ENCODE data around the gene LRRC39. TPM values are rescaled to one million over a fixed set of nuclear protein-coding genes. Genes with fewer than 3 reads are reported as not detected.
"Not testable (repeated sequence)": the region's sequence is repeated elsewhere in the genome, so short reads cannot be mapped to it uniquely, and the experiment has no call there.

Gene LRRC39
- polyA plus RNA-seq, 1 experiment, result 0.32 TPM

- no peak for TF ChIP-seq CTCF (IDR thresholded peaks at IDR 0.05; ENCODE audit: low read depth, low read length)
- ChIA-PET CTCF (no interaction called here), POLR2A (no interaction called here)
- Histone ChIP-seq H3K27ac (ENCODE audit: low read depth, low read length) (no peak overlapping the region), H3K27me3 (ENCODE audit: control insufficient read depth, insufficient read depth, low read length) (no peaks in the 10 kb centered on the region), H3K4me3 (ENCODE audit: low read depth, low read length) (no peak overlapping the region), H3K9me3 (ENCODE audit: control insufficient read depth, insufficient read depth, low read length) (no peaks in the 10 kb centered on the region)
- DNase-seq (ENCODE audit: low read depth, low spot score), result no peak
Measured at GRCh38 chr1:100215101-100215500, 37.0 kb upstream of the LRRC39 start.

DNA sequence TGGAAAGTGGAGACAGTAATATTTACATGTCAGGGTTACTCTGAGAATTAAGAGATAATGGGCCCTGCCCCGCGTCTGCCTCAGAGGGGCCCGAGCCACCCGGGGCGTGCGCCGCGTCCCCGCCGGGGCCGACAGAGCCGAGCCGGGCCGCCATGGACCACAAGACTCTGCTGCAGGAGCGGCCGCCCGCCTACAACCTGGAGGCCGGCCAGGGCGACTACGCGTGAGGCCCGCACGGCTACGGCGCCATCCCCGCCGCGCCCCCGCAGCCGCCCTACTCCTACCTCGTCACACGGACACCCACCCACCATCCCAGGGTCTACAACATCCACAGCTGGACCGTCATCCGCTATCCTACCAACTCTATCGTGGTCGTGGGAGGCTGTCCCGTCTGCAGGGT is 35.1 kb upstream of the LRRC39 start:
- H3K27ac ChIP-seq (ENCODE audit: low read depth, low read length), result no peak overlapping the region
- DNase-seq (ENCODE audit: low read depth, low spot score), result no peak
- H3K9me3 ChIP-seq (ENCODE audit: control insufficient read depth, insufficient read depth, low read length), result no peaks in the 10 kb centered on the region
- H3K4me3 ChIP-seq (ENCODE audit: low read depth, low read length), result no peak overlapping the region
- ChIA-PET POLR2A (no interaction called here), CTCF (no interaction called here)
- H3K27me3 ChIP-seq (ENCODE audit: control insufficient read depth, insufficient read depth, low read length), result no peaks in the 10 kb centered on the region
- no peak for TF ChIP-seq CTCF (IDR thresholded peaks at IDR 0.05; ENCODE audit: low read depth, low read length)

DNA sequence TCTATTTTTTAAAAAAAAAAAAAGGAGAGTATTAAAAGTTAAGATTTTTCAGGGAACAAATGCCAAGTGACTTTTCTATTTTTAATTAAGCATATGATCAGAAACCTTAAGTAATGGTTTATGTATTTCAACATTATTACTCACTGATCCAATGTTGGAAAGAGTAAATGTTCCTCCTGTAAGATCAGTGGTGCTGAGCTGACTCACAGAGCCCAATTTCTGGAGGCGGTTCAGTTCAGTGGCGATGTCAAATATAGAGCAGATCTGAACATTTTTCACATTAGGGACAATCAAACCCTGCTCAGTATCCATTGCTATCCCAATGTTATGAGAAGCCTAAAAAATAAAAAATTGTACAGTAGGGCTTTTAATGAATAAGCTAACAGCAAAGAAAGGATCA is 28.2 kb upstream of the LRRC39 start:
- no peak overlapping the region for H3K4me3 ChIP-seq (ENCODE audit: low read depth, low read length)
- H3K9me3 ChIP-seq (ENCODE audit: control insufficient read depth, insufficient read depth, low read length), result no peaks in the 10 kb centered on the region
- no peak for DNase-seq (ENCODE audit: low read depth, low spot score)
- no peak overlapping the region for H3K27ac ChIP-seq (ENCODE audit: low read depth, low read length)
- H3K27me3 ChIP-seq (ENCODE audit: control insufficient read depth, insufficient read depth, low read length), result no peaks in the 10 kb centered on the region
- no peak for TF ChIP-seq CTCF (IDR thresholded peaks at IDR 0.05; ENCODE audit: low read depth, low read length)
- POLR2A ChIA-PET, result no interaction called here
- CTCF ChIA-PET, result no interaction called here

- CTCF ChIA-PET; H3K4me3 ChIP-seq (ENCODE audit: low read depth, low read length); H3K9me3 ChIP-seq (ENCODE audit: control insufficient read depth, insufficient read depth, low read length); POLR2A ChIA-PET; DNase-seq (ENCODE audit: low read depth, low spot score); H3K27me3 ChIP-seq (ENCODE audit: control insufficient read depth, insufficient read depth, low read length); H3K27ac ChIP-seq (ENCODE audit: low read depth, low read length): not testable (repeated sequence)
Measured at GRCh38 chr1:100205593-100205992, 27.5 kb upstream of the LRRC39 start.

DNA sequence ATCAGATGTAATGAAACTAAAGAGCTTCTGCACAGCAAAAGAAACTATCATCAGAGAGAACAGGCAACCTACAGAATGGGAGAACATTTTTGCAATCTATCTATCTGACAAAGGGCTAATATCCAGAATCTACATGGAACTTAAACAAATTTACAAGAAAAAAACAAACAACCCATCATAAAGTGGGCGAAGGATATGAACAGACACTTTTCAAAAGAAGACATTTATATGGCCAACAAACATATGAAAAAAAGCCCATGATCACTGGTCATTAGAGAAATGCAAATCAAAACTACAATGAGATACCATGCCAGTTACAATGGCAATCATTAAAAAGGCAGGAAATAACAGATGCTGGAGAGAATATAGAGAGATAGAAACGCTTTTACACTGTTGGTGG is 27.0 kb upstream of the LRRC39 start:
- H3K4me3 ChIP-seq (ENCODE audit: low read depth, low read length); POLR2A ChIA-PET; H3K27ac ChIP-seq (ENCODE audit: low read depth, low read length); H3K27me3 ChIP-seq (ENCODE audit: control insufficient read depth, insufficient read depth, low read length); CTCF ChIA-PET; DNase-seq (ENCODE audit: low read depth, low spot score); H3K9me3 ChIP-seq (ENCODE audit: control insufficient read depth, insufficient read depth, low read length): not testable (repeated sequence)

- H3K4me3 ChIP-seq (ENCODE audit: low read depth, low read length); POLR2A ChIA-PET; H3K9me3 ChIP-seq (ENCODE audit: control insufficient read depth, insufficient read depth, low read length); DNase-seq (ENCODE audit: low read depth, low spot score); H3K27ac ChIP-seq (ENCODE audit: low read depth, low read length); H3K27me3 ChIP-seq (ENCODE audit: control insufficient read depth, insufficient read depth, low read length): not testable (repeated sequence)
- CTCF ChIA-PET, result interaction anchor here (0.6 kb wide), 1 partner anchor 91 kb away, joined by 3 read pairs; no protein-coding TSS in a partner anchor
Measured at GRCh38 chr1:100202703-100203102, 24.6 kb upstream of the LRRC39 start.

DNA sequence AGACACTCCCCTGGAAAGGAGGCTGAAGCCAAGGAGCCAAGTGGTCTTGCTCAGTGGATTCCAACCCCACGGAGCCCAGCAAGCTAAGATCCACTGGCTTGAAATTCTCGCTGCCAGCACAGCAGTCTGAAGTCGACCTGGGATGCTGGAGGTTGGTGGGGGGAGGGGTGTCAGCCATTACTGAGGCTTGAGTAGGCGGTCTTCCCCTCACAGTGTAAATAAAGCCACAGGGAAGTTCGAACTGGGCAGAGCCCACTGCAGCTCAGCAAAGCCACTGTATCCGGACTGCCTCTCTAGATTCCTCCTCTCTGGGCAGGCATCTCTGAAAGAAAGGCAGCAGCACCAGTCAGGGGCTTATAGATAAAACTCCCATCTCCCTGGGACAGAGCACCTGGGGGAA is 22.0 kb upstream of the LRRC39 start:
- CTCF ChIA-PET; H3K27ac ChIP-seq (ENCODE audit: low read depth, low read length); POLR2A ChIA-PET; H3K9me3 ChIP-seq (ENCODE audit: control insufficient read depth, insufficient read depth, low read length); H3K27me3 ChIP-seq (ENCODE audit: control insufficient read depth, insufficient read depth, low read length); H3K4me3 ChIP-seq (ENCODE audit: low read depth, low read length); DNase-seq (ENCODE audit: low read depth, low spot score): not testable (repeated sequence)
